ENCODE measurements around the gene DENND1A. TPM values are rescaled to one million over a fixed set of nuclear protein-coding genes. Genes with fewer than 3 reads are reported as not detected.

Gene DENND1A
- total RNA-seq, 1 donor from 2014 or later: 23.0 TPM

GRCh38 chr9:123651871-123652270 lies 278.1 kb downstream of the DENND1A start:
- Histone ChIP-seq H3K4me3 (no peak overlapping the region), H3K27ac (no peak overlapping the region)
- intact Hi-C loops (cut with DNase I): no loop called here

GRCh38 chr9:123651273-123651672 lies 278.7 kb downstream of the DENND1A start:
- no peaks in the 10 kb centered on the region for H3K27me3 ChIP-seq (ENCODE audit: low read depth)
- no peaks in the 10 kb centered on the region for H3K9me3 ChIP-seq
- no peaks in the 10 kb centered on the region for H3K36me3 ChIP-seq
- DNase-seq (no peak), ATAC-seq (no peak)
- no peak for TF ChIP-seq CTCF (IDR thresholded peaks at IDR 0.05)
- H3K27ac ChIP-seq: no peak overlapping the region
- H3K4me1 ChIP-seq: no peaks in the 10 kb centered on the region
- H3K4me3 ChIP-seq: no peak overlapping the region
- intact Hi-C loops (cut with DNase I): no loop called here

More at GRCh38 chr9:123651871-123652270, 278.1 kb downstream of the DENND1A start:
- Histone ChIP-seq H3K9me3 (no peaks in the 10 kb centered on the region), H3K27me3 (ENCODE audit: low read depth) (no peaks in the 10 kb centered on the region), H3K4me1 (no peaks in the 10 kb centered on the region), H3K36me3 (no peaks in the 10 kb centered on the region)
- no peak for TF ChIP-seq CTCF (IDR thresholded peaks at IDR 0.05)
- ATAC-seq (no peak), DNase-seq (no peak)

GRCh38 chr9:123649909-123650308 lies 280.0 kb downstream of the DENND1A start:
- no peak for TF ChIP-seq CTCF (IDR thresholded peaks at IDR 0.05)
- no peak overlapping the region for H3K4me3 ChIP-seq
- H3K27me3 ChIP-seq (ENCODE audit: low read depth): no peaks in the 10 kb centered on the region
- no peak overlapping the region for H3K27ac ChIP-seq
- intact Hi-C loops (cut with DNase I): no loop called here
- H3K4me1 ChIP-seq: no peaks in the 10 kb centered on the region
- no peaks in the 10 kb centered on the region for H3K36me3 ChIP-seq
- H3K9me3 ChIP-seq: no peaks in the 10 kb centered on the region
- no peak for ATAC-seq
- no peak for DNase-seq

GRCh38 chr9:123647145-123647544 lies 282.8 kb downstream of the DENND1A start:
- DNase-seq (no peak), ATAC-seq (no peak)
- no peaks in the 10 kb centered on the region for H3K9me3 ChIP-seq
- intact Hi-C loops (cut with DNase I): no loop called here
- no peaks in the 10 kb centered on the region for H3K36me3 ChIP-seq
- H3K4me3 ChIP-seq: no peak overlapping the region
- peaks cover 14% of the 10 kb centered on the region for H3K4me1 ChIP-seq
- H3K27me3 ChIP-seq (ENCODE audit: low read depth): no peaks in the 10 kb centered on the region
- no peak for TF ChIP-seq CTCF (IDR thresholded peaks at IDR 0.05)
- no peak overlapping the region for H3K27ac ChIP-seq

- Histone ChIP-seq H3K36me3 (no peaks in the 10 kb centered on the region), H3K4me3 (no peak overlapping the region), H3K27me3 (ENCODE audit: low read depth) (no peaks in the 10 kb centered on the region), H3K4me1 (peaks cover 19% of the 10 kb centered on the region), H3K9me3 (no peaks in the 10 kb centered on the region), H3K27ac (no peak overlapping the region)
- no peak for TF ChIP-seq CTCF (IDR thresholded peaks at IDR 0.05)
- ATAC-seq (no peak), DNase-seq (no peak)
- intact Hi-C loops (cut with DNase I): no loop called here
These were observed 284.2 kb downstream of the DENND1A start for GRCh38 chr9:123645762-123646161.

- no peak for DNase-seq
- Histone ChIP-seq H3K4me1 (peaks cover 19% of the 10 kb centered on the region), H3K36me3 (no peaks in the 10 kb centered on the region), H3K27me3 (ENCODE audit: low read depth) (no peaks in the 10 kb centered on the region), H3K4me3 (no peak overlapping the region), H3K27ac (no peak overlapping the region), H3K9me3 (no peaks in the 10 kb centered on the region)
- TF ChIP-seq CTCF (IDR thresholded peaks at IDR 0.05): no peak
- no peak for ATAC-seq
- intact Hi-C loops (cut with DNase I): no loop called here
These were observed 284.8 kb downstream of the DENND1A start for GRCh38 chr9:123645126-123645525.

All from lower lobe of right lung (tissue), 2 donors.